Breast epithelium (tissue), 4 donors: ENCODE data around the gene SNX15. TPM values are rescaled to one million over a fixed set of nuclear protein-coding genes. Genes with fewer than 3 reads are reported as not detected.

Experiments used
- DNase-seq, 2 donors: peaks; one replicate each; pipeline ENCODE4 v3.0.0-alpha.2; 2019; ENCODE audit warnings: low spot score in 2 of 2
- H3K27ac ChIP-seq, 2 donors: fragments of 200-600 bp; sonication (generic) in 1 of 2; one replicate each; pipeline ENCODE4 v1.5.1; 2016 to 2019; ENCODE audit warnings: mild to moderate bottlenecking in 1 of 2
- H3K27me3 ChIP-seq, 2 donors: fragments of 200-600 bp; sonication (generic) in 1 of 2; one replicate each; pipeline versions ENCODE4 v1.5.1 to v1.6.0; 2017 to 2019; ENCODE audit warnings: control low read depth in 1 of 2, mild to moderate bottlenecking in 1 of 2
- H3K36me3 ChIP-seq: fragments of 200-600 bp; one replicate; pipeline ENCODE4 v1.5.1; 2019
- H3K4me1 ChIP-seq, 2 donors: fragments of 200-600 bp; sonication (generic); one replicate each; pipeline ENCODE4 v1.5.1; 2016 to 2019; ENCODE audit warnings: control low read depth in 1 of 2
- H3K4me3 ChIP-seq, 3 donors: fragments of 200-600 bp; sonication (generic); 1 replicate in 2 of 3; 2 replicates in 1 of 3; pipeline ENCODE4 v1.5.1; 2016 to 2019; ENCODE audit warnings: mild to moderate bottlenecking in 3 of 3, moderate library complexity in 2 of 3
- H3K9me3 ChIP-seq, 2 donors: fragments of 200-600 bp; sonication (generic) in 1 of 2; one replicate each; pipeline ENCODE4 v1.5.1; 2016 to 2019; ENCODE audit warnings: control low read depth in 1 of 2
- POLR2A ChIP-seq: fragments of 450-650 bp; IDR thresholded peaks from one replicate; pipeline ENCODE4 v1.6.1; 2016; ENCODE audit warnings: antibody characterized with exemption, mild to moderate bottlenecking, moderate library complexity
- POLR2AphosphoS5 ChIP-seq, 3 donors: sonication (generic); formaldehyde crosslinking; IDR thresholded peaks; one replicate each; pipeline ENCODE4 v1.6.1; 2017; ENCODE audit warnings: antibody characterized with exemption in 3 of 3
- intact Hi-C: fragments of 100-400 bp; cut with DNase I; formaldehyde crosslinking; loops from one replicate; pipeline ENCODE4 v1.15.1; 2023; ENCODE audit warnings: low total_unique reads
- total RNA-seq, 3 donors: library from RNA; depleted of rRNA; stranded (reverse); fragments of >200 nt; gene quantifications; one replicate each; pipeline ENCODE4 v1.1.0, GENCODE V29; 2016
- TF ChIP-seq, protein P1 (sequence below), 3 donors: fragments of 450-650 bp; IDR thresholded peaks; one replicate each; pipeline ENCODE4 v1.5.1; 2016 to 2017; ENCODE audit warnings: antibody characterized with exemption in 3 of 3, mild to moderate bottlenecking in 3 of 3, moderate library complexity in 3 of 3

The SNX15 gene
- total RNA-seq, 3 donors from 2014 or later: 17.0 to 22.7 (median 17.1) TPM

DNA sequence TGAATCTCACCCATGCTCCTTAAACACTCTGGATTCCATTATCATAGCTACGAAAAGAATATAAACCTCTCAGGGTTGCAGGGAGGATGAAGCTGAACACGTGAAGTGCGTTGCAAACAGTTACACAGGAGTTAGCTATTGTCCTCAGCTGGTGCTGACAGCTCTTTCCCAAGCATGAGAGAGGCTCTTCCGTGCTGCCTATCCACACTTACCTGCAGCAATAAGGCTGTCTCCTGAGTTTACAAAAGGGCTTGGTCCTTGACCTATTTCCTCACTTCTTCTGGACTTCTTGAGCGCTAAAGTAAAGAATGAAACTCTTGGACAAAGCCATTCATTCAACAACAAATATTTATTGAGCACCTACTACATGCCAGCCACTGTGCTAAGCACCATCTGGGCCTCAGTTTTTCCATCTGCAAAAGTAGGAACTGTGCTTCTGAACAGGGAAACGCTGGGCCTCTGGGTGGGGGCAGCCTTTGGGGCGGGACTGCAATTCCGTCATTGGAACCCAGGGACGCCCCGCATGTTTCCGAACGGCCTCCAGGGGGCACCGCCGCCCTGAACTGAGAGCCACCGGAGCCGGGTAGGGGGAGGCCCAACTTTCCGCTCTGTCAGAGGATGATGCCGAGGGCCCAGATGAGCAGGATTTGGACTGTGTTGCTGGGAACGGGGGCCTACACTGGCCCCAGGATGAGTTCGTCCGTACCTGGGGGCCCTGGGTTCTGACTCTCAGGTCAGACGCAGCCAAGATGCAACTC, 13.9 kb upstream of the SNX15 start:
- peak; percentile 86 to 90 for DNase-seq
- peak overlapping the region; percentile 68 to 85 (median 84) for H3K4me3 ChIP-seq
- peak overlapping the region; percentile 96 to 98 for H3K27ac ChIP-seq
- intact Hi-C loops: loop anchor here (10.0 kb wide), 1 partner anchor 159 kb away; no protein-coding TSS in a partner anchor
- H3K27me3 ChIP-seq: no peaks in the 10 kb centered on the region
- TF ChIP-seq POLR2AphosphoS5 (IDR thresholded peaks at IDR 0.05) (peak in 2 of 3 donors; percentile 28 to 47), POLR2A (peak; percentile 20)
- TF ChIP-seq, protein P1, sequence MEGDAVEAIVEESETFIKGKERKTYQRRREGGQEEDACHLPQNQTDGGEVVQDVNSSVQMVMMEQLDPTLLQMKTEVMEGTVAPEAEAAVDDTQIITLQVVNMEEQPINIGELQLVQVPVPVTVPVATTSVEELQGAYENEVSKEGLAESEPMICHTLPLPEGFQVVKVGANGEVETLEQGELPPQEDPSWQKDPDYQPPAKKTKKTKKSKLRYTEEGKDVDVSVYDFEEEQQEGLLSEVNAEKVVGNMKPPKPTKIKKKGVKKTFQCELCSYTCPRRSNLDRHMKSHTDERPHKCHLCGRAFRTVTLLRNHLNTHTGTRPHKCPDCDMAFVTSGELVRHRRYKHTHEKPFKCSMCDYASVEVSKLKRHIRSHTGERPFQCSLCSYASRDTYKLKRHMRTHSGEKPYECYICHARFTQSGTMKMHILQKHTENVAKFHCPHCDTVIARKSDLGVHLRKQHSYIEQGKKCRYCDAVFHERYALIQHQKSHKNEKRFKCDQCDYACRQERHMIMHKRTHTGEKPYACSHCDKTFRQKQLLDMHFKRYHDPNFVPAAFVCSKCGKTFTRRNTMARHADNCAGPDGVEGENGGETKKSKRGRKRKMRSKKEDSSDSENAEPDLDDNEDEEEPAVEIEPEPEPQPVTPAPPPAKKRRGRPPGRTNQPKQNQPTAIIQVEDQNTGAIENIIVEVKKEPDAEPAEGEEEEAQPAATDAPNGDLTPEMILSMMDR (IDR thresholded peaks at IDR 0.05): peak; percentile 79 to 93 (median 88)
- no peaks in the 10 kb centered on the region for H3K4me1 ChIP-seq
- no peaks in the 10 kb centered on the region for H3K36me3 ChIP-seq
- no peaks in the 10 kb centered on the region for H3K9me3 ChIP-seq

DNA sequence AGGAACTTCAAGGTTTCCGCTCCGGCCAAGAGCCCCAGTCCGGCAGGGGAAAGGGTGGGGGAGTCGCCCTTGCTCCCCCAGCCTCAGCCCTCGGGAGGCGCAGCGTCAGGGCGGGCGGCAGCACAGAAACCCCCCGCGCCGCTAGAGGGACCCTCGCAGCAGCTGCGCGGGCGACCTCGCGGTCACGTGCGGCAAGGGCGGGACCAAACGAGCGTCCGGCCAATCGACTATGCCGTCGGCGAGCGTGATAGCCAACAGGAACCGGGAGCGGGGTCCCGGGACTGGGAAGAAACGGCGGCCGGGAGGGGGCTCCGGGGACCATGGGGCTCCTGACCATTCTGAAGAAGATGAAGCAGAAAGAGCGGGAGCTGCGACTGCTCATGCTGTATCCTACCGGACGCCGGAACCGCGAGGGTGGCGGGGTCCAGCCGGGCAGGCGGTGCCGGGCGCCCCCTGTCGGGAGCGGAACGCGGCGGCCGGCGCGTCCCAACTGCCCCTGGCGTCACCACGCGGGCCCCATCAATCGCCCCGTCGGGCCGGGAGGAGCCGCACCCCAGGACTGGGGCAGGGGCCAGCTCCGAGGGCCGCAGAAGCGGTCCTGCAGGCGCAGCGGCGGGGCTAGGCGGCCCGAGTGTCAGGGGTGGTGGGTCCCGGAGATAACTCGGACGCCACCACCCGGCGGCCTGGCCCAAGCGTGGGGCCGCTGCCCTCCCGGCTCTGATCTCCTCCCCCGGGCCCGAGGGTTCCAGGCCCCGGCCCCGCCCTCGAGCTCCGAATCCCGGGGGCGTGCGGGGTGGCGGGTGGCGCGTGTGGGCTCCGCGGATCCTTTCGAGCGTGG, 13.1 kb upstream of the SNX15 start, which contains the start of gene ARL2:
Gene ARL2, plus strand, starts transcription at position 273 of the 838 bp plus-strand sequence. Its CDS starts 48 bp downstream, at position 321.
- Histone ChIP-seq H3K9me3 (no peaks in the 10 kb centered on the region), H3K27ac (peak within 1 kb of the TSS; percentile 96 to 98), H3K4me1 (no peaks in the 10 kb centered on the region), H3K36me3 (no peaks in the 10 kb centered on the region), H3K4me3 (peak within 1 kb of the TSS; percentile 68 to 85 (median 84)), H3K27me3 (no peaks in the 10 kb centered on the region)
- intact Hi-C loops: loop anchor here (10.0 kb wide), 1 partner anchor 159 kb away; no protein-coding TSS in a partner anchor
- peak; percentile 80 to 81 for DNase-seq
- TF ChIP-seq POLR2A: no peak
- TF ChIP-seq, protein P1 (IDR thresholded peaks at IDR 0.05): peak; percentile 67 to 89 (median 78)
- peak in 2 of 3 donors; percentile 16 to 20 for TF ChIP-seq POLR2AphosphoS5 (IDR thresholded peaks at IDR 0.05)

DNA sequence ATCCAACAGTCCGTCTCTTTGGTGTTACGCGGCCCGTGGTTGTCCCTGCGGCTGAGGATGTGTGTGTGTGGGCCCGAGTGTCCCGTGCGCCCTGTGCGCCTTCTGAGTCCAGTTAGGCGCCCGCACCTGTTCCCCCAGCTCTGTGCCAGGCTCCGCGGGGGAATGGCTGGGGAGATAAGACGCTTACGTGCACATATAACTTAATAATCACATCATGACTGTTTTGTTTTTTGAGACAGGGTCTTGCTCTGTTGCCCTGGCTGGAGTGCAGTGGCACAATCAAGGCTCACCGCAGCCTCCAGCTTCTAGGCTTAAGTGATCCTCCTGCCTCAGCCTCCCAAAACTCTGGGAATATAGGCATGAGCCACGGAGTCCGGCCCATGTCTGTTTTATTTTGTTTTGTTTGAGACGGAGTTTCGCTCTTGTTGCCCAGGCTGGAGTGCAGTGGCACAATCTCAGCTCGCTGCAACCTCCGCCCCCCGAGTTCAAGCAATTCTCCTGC, 12.5 kb upstream of the SNX15 start:
- peak overlapping the region; percentile 68 to 85 (median 84) for H3K4me3 ChIP-seq
- TF ChIP-seq, protein P1 (IDR thresholded peaks at IDR 0.05): no peak
- TF ChIP-seq POLR2AphosphoS5 (IDR thresholded peaks at IDR 0.05): no peak
- no peak for TF ChIP-seq POLR2A
- no peak for DNase-seq
- intact Hi-C loops: loop anchor here (10.0 kb wide), 1 partner anchor 160 kb away; no protein-coding TSS in a partner anchor
- no peaks in the 10 kb centered on the region for H3K27me3 ChIP-seq
- peak overlapping the region; percentile 96 to 98 for H3K27ac ChIP-seq
- no peaks in the 10 kb centered on the region for H3K9me3 ChIP-seq
- H3K36me3 ChIP-seq: no peaks in the 10 kb centered on the region
- no peaks in the 10 kb centered on the region for H3K4me1 ChIP-seq

DNA sequence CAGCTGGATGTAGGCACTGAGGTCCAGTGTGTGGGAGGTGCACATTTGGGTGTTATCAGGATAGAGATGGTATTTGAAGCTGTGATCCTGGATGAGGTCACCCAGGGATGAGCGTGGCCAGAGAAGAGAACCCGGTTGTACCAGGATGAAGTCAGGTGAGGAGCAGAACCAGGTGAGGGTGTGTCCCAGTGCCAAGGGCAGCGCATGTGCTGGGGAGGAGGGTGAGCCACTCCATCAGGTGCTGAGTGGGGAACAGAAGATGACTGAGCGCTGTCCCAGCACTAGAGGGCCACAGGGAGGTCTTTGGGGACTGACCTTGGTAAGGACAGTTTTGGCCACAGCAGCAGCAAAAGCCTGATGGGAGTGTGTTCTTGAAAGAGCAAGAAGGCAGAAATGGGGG, 10.5 kb upstream of the SNX15 start:
- no peaks in the 10 kb centered on the region for H3K9me3 ChIP-seq
- no peak overlapping the region for H3K27ac ChIP-seq
- intact Hi-C loops: loop anchor here (10.0 kb wide), 1 partner anchor 162 kb away; no protein-coding TSS in a partner anchor
- no peaks in the 10 kb centered on the region for H3K27me3 ChIP-seq
- H3K36me3 ChIP-seq: no peaks in the 10 kb centered on the region
- DNase-seq: no peak
- H3K4me1 ChIP-seq: no peaks in the 10 kb centered on the region
- H3K4me3 ChIP-seq: no peak overlapping the region
- TF ChIP-seq, protein P1 (IDR thresholded peaks at IDR 0.05): no peak
- TF ChIP-seq POLR2A (no peak), POLR2AphosphoS5 (IDR thresholded peaks at IDR 0.05) (no peak)
